Subcutaneous abdominal adipose tissue (tissue), 5 donors: ENCODE results near the gene TMOD1.

ENCODE experiments used
- H3K27ac ChIP-seq: one replicate; pipeline ENCODE4 v1.7.0; 2013; ENCODE audit warnings: low read depth, mild to moderate bottlenecking, inconsistent platforms, low read length, moderate library complexity
- H3K27me3 ChIP-seq, 5 donors: one replicate each; pipeline ENCODE4 v1.7.0; 2013; ENCODE audit warnings: low read length in 5 of 5, inconsistent platforms in 1 of 5; ENCODE audit not compliant: control insufficient read depth in 5 of 5, insufficient read depth in 4 of 5
- H3K36me3 ChIP-seq, 5 donors: one replicate each; pipeline ENCODE4 v1.7.0; 2013; ENCODE audit warnings: low read length in 5 of 5; ENCODE audit not compliant: control insufficient read depth in 5 of 5, insufficient read depth in 5 of 5
- H3K4me1 ChIP-seq, 5 donors: one replicate each; pipeline ENCODE4 v1.7.0; 2013; ENCODE audit warnings: low read length in 5 of 5, mild to moderate bottlenecking in 3 of 5, moderate library complexity in 1 of 5; ENCODE audit not compliant: control insufficient read depth in 5 of 5, insufficient read depth in 5 of 5
- H3K4me3 ChIP-seq, 5 donors: one replicate each; pipeline ENCODE4 v1.7.0; 2013; ENCODE audit warnings: low read length in 5 of 5, low read depth in 1 of 5
- H3K9ac ChIP-seq, 5 donors: one replicate each; pipeline ENCODE4 v1.7.0; 2013; ENCODE audit warnings: low read length in 5 of 5, mild to moderate bottlenecking in 4 of 5, moderate library complexity in 3 of 5
- H3K9me3 ChIP-seq, 5 donors: one replicate each; pipeline ENCODE4 v1.7.0; 2013; ENCODE audit warnings: low read length in 5 of 5; ENCODE audit not compliant: control insufficient read depth in 5 of 5
- donor health status: healthy.
- donor health status: healthy.
- donor health status: healthy.
- donor health status: healthy.
- donor health status: healthy.

TMOD1 gene

GRCh38 chr9:97515662-97516061, 14.2 kb downstream of the TMOD1 start:
- no peaks in the 10 kb centered on the region for H3K9me3 ChIP-seq
- no peak overlapping the region for H3K4me3 ChIP-seq
- no peak overlapping the region for H3K9ac ChIP-seq
- no peaks in the 10 kb centered on the region for H3K36me3 ChIP-seq
- H3K4me1 ChIP-seq = peaks cover 0 to 5% (median 0%) of the 10 kb centered on the region in 5 donors
- peaks cover 0 to 4% (median 0%) of the 10 kb centered on the region in 5 donors for H3K27me3 ChIP-seq
- no peak overlapping the region for H3K27ac ChIP-seq

GRCh38 chr9:97516111-97516510, 14.6 kb downstream of the TMOD1 start:
- H3K27me3 ChIP-seq = peaks cover 0 to 4% (median 0%) of the 10 kb centered on the region in 5 donors
- no peak overlapping the region for H3K9ac ChIP-seq
- no peak overlapping the region for H3K27ac ChIP-seq

GRCh38 chr9:97517331-97518089, 16.0 kb downstream of the TMOD1 start:
- peak overlapping the region in 1 of 5 donors; percentile 8 for H3K9ac ChIP-seq
- no peak overlapping the region for H3K27ac ChIP-seq
- no peaks in the 10 kb centered on the region for H3K9me3 ChIP-seq
- H3K4me1 ChIP-seq = peaks cover 0 to 5% (median 0%) of the 10 kb centered on the region in 5 donors
- H3K36me3 ChIP-seq = no peaks in the 10 kb centered on the region
- H3K27me3 ChIP-seq = peaks cover 0 to 4% (median 0%) of the 10 kb centered on the region in 5 donors
- no peak overlapping the region for H3K4me3 ChIP-seq

More at GRCh38 chr9:97516111-97516510, 14.6 kb downstream of the TMOD1 start:
- Histone ChIP-seq H3K4me1 (peaks cover 0 to 5% (median 0%) of the 10 kb centered on the region in 5 donors), H3K4me3 (no peak overlapping the region), H3K9me3 (no peaks in the 10 kb centered on the region), H3K36me3 (no peaks in the 10 kb centered on the region)

GRCh38 chr9:97518166-97518908, 16.9 kb downstream of the TMOD1 start:
- H3K4me1 ChIP-seq = peaks cover 0 to 5% (median 0%) of the 10 kb centered on the region in 5 donors
- no peak overlapping the region for H3K9ac ChIP-seq
- no peak overlapping the region for H3K4me3 ChIP-seq
- no peaks in the 10 kb centered on the region for H3K36me3 ChIP-seq
- H3K9me3 ChIP-seq = no peaks in the 10 kb centered on the region
- no peak overlapping the region for H3K27ac ChIP-seq
- H3K27me3 ChIP-seq = peaks cover 0 to 4% (median 0%) of the 10 kb centered on the region in 5 donors

- no peak overlapping the region for H3K4me3 ChIP-seq
- no peak overlapping the region for H3K27ac ChIP-seq
- H3K4me1 ChIP-seq = peaks cover 0 to 5% (median 0%) of the 10 kb centered on the region in 5 donors
These were observed 17.4 kb downstream of the TMOD1 start for GRCh38 chr9:97518909-97519307.

GRCh38 chr9:97519441-97519970, 18.0 kb downstream of the TMOD1 start:
- Histone ChIP-seq H3K9ac (no peak overlapping the region), H3K36me3 (no peaks in the 10 kb centered on the region), H3K27ac (no peak overlapping the region), H3K4me3 (no peak overlapping the region), H3K27me3 (peaks cover 0 to 4% (median 0%) of the 10 kb centered on the region in 5 donors), H3K4me1 (peaks cover 0 to 5% (median 0%) of the 10 kb centered on the region in 5 donors), H3K9me3 (no peaks in the 10 kb centered on the region)

More at GRCh38 chr9:97518909-97519307, 17.4 kb downstream of the TMOD1 start:
- Histone ChIP-seq H3K27me3 (peaks cover 0 to 4% (median 0%) of the 10 kb centered on the region in 5 donors), H3K9me3 (no peaks in the 10 kb centered on the region), H3K36me3 (no peaks in the 10 kb centered on the region), H3K9ac (no peak overlapping the region)

- H3K4me3 ChIP-seq = no peak overlapping the region
- no peaks in the 10 kb centered on the region for H3K9me3 ChIP-seq
- H3K36me3 ChIP-seq = peaks cover 0 to 2% (median 0%) of the 10 kb centered on the region in 5 donors
- H3K9ac ChIP-seq = no peak overlapping the region
- H3K4me1 ChIP-seq = peaks cover 0 to 1% (median 0%) of the 10 kb centered on the region in 5 donors
- H3K27ac ChIP-seq = no peak overlapping the region
- peaks cover 0 to 2% (median 0%) of the 10 kb centered on the region in 5 donors for H3K27me3 ChIP-seq
These were observed 20.3 kb downstream of the TMOD1 start for GRCh38 chr9:97521576-97522333.

GRCh38 chr9:97524424-97524823, 23.0 kb downstream of the TMOD1 start:
- Histone ChIP-seq H3K36me3 (peaks cover 0 to 2% (median 0%) of the 10 kb centered on the region in 5 donors), H3K4me1 (peaks cover 0 to 4% (median 0%) of the 10 kb centered on the region in 5 donors), H3K27me3 (no peaks in the 10 kb centered on the region), H3K9ac (no peak overlapping the region), H3K4me3 (no peak overlapping the region), H3K27ac (no peak overlapping the region), H3K9me3 (no peaks in the 10 kb centered on the region)

- Histone ChIP-seq H3K4me1 (peaks cover 0 to 4% (median 0%) of the 10 kb centered on the region in 5 donors), H3K9me3 (no peaks in the 10 kb centered on the region), H3K27me3 (no peaks in the 10 kb centered on the region), H3K4me3 (no peak overlapping the region), H3K27ac (no peak overlapping the region), H3K36me3 (peaks cover 0 to 2% (median 0%) of the 10 kb centered on the region in 5 donors), H3K9ac (no peak overlapping the region)
These were observed 24.0 kb downstream of the TMOD1 start for GRCh38 chr9:97525451-97525850.
